Naive thymus-derived CD4-positive, alpha-beta T cell (primary cell): ENCODE results near the gene RIMS3. TPM values are rescaled to one million over a fixed set of nuclear protein-coding genes. Genes with fewer than 3 reads are reported as not detected.

Source experiments
- ATAC-seq: fragments of 150-1000 bp; cut with Tn5 transposase; 2 replicates; pipeline ENCODE4 v1.10.0; 2021; ENCODE audit warnings: mild to moderate bottlenecking, moderate library complexity
- CTCF ChIA-PET: fragments of 350-600 bp; sonication (Branson Sonifier 250); formaldehyde crosslinking; loops from one replicate; lab custom pipeline; 2021; ENCODE audit warnings: antibody characterized with exemption; lab: Charles Lee
- POLR2A ChIA-PET: fragments of 350-600 bp; sonication (Branson Sonifier 250); formaldehyde crosslinking; loops from one replicate; lab custom pipeline; 2021; ENCODE audit warnings: antibody characterized with exemption, inconsistent platforms; lab: Charles Lee
- DNase-seq, 9 donors: peaks; one replicate each; pipeline versions ENCODE4 v3.0.0 to v3.0.0-alpha.2; 2020 to 2022; ENCODE audit warnings: mixed read lengths in 1 of 9
- H3K27ac ChIP-seq: one replicate; pipeline ENCODE4 v1.7.0; 2013; ENCODE audit warnings: mild to moderate bottlenecking, low read depth, low read length, moderate library complexity
- H3K27me3 ChIP-seq, 2 donors: one replicate each; pipeline ENCODE4 v1.7.0; 2013; ENCODE audit warnings: low read length in 2 of 2, mild to moderate bottlenecking in 2 of 2, moderate library complexity in 2 of 2; ENCODE audit not compliant: control insufficient read depth in 2 of 2, insufficient read depth in 2 of 2
- H3K36me3 ChIP-seq, 3 experiments: 1 replicate in 2 of 3; 2 replicates in 1 of 3; pipeline ENCODE4 v1.7.0; 2013; ENCODE audit warnings: low read length in 3 of 3, mild to moderate bottlenecking in 3 of 3, moderate library complexity in 1 of 3; ENCODE audit not compliant: insufficient read depth in 3 of 3, control insufficient read depth in 2 of 3
- H3K4me1 ChIP-seq, 2 donors: one replicate each; pipeline ENCODE4 v1.7.0; 2013; ENCODE audit warnings: low read length in 2 of 2, mild to moderate bottlenecking in 2 of 2, moderate library complexity in 1 of 2; ENCODE audit not compliant: control insufficient read depth in 2 of 2, insufficient read depth in 2 of 2
- H3K4me3 ChIP-seq: 2 replicates; pipeline ENCODE4 v1.7.0; 2013; ENCODE audit warnings: mild to moderate bottlenecking, low read length
- H3K9me3 ChIP-seq, 3 experiments: 1 replicate in 2 of 3; 2 replicates in 1 of 3; pipeline ENCODE4 v1.7.0; 2013; ENCODE audit warnings: low read length in 3 of 3; ENCODE audit not compliant: control insufficient read depth in 2 of 3
- H3K27ac Mint-ChIP-seq, 9 donors: one replicate each; pipeline ENCODE4 v1.8.0; 2020 to 2022; ENCODE audit warnings: mixed read lengths in 9 of 9, mild to moderate bottlenecking in 8 of 9, moderate library complexity in 5 of 9, inconsistent platforms in 2 of 9
- H3K27me3 Mint-ChIP-seq, 5 donors: one replicate each; pipeline ENCODE4 v1.8.0; 2021 to 2022; ENCODE audit warnings: mixed read lengths in 5 of 5, mild to moderate bottlenecking in 1 of 5
- H3K36me3 Mint-ChIP-seq, 5 donors: one replicate each; pipeline ENCODE4 v1.8.0; 2020 to 2022; ENCODE audit warnings: mixed read lengths in 5 of 5, mild to moderate bottlenecking in 3 of 5, inconsistent platforms in 1 of 5
- H3K4me1 Mint-ChIP-seq, 7 donors: one replicate each; pipeline ENCODE4 v1.8.0; 2020 to 2022; ENCODE audit warnings: mixed read lengths in 7 of 7, mild to moderate bottlenecking in 3 of 7, inconsistent platforms in 1 of 7
- H3K4me3 Mint-ChIP-seq, 10 donors: one replicate each; pipeline ENCODE4 v1.8.0; 2020 to 2022; ENCODE audit warnings: mild to moderate bottlenecking in 10 of 10, mixed read lengths in 10 of 10, moderate library complexity in 6 of 10, inconsistent platforms in 2 of 10
- H3K9me3 Mint-ChIP-seq, 11 donors: one replicate each; pipeline ENCODE4 v1.8.0; 2020 to 2022; ENCODE audit warnings: mixed read lengths in 11 of 11, mild to moderate bottlenecking in 4 of 11, inconsistent platforms in 1 of 11, moderate library complexity in 1 of 11
- intact Hi-C, 2 donors: fragments of 100-400 bp; cut with micrococcal nuclease; formaldehyde crosslinking; loops; one replicate each; pipeline ENCODE4 v1.15.1; 2023
- polyA plus RNA-seq, 2 donors: library from polyadenylated mRNA; unstranded; fragments of 300-500 nt; fragmentation: Illumina TruSeq; gene quantifications; one replicate each; pipeline ENCODE4 v1.2.3, GENCODE V29; 2021
- total RNA-seq, 6 experiments: library from RNA in 5 of 6; stranded (reverse) in 5 of 6; gene quantifications; 1 replicate in 5 of 6; 2 replicates in 1 of 6; pipeline ENCODE4 v1.2.3 and lab custom pipeline; 2021 to 2026

The RIMS3 gene
- total and polyA plus RNA-seq, 7 experiments from 2014 or later: 1.1 to 4.3 (median 2.2) TPM

DNA sequence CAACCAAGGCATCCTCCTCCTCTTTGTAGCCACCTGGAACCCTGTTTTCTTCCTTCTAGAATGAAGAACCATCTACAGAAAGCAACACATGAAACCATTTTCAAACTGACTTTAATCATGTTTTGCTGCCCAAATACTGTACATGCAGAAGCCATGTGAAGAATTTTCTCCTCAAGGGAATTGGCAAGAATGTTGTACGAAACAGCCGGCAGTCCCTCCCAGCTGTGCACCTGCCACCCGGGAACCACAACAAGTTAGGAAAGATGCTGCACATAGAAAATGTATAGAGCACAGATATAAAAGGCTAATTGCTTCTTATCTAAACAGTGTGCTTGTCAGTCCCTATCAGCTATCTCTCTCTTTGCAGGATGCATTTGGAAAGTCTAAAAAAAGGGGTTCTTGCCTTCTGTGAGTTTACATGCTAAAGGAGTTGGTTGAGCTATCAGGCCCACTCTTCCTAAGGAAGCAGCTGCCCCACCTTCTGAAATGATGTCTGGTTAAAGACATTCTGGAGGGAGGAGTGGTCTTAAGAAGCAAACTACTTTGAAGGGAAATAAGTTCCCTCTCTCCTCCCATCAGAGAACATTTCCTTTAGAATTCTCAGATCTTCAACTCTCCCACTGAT lies 44.8 kb downstream of the RIMS3 start:
- peaks cover 0 to 2% (median 0%) of the 10 kb centered on the region in 5 donors for H3K36me3 Mint-ChIP-seq
- intact Hi-C loops: no loop called here
- H3K27ac ChIP-seq: no peak overlapping the region
- H3K27me3 ChIP-seq: no peaks in the 10 kb centered on the region
- no peak overlapping the region for H3K4me3 ChIP-seq
- no peaks in the 10 kb centered on the region for H3K4me1 ChIP-seq
- no peak for ATAC-seq
- POLR2A ChIA-PET: interaction anchor here (0.6 kb wide), 1 partner anchor 321 kb away, joined by 3 read pairs; no protein-coding TSS in a partner anchor
- peaks cover 0 to 12% (median 7%) of the 10 kb centered on the region in 5 donors for H3K27me3 Mint-ChIP-seq
- no peak for DNase-seq
- peaks cover 0 to 2% (median 0%) of the 10 kb centered on the region in 11 donors for H3K9me3 Mint-ChIP-seq
- H3K9me3 ChIP-seq: no peaks in the 10 kb centered on the region
- CTCF ChIA-PET: no interaction called here
- no peak overlapping the region for H3K4me3 Mint-ChIP-seq
- peaks cover 0 to 2% (median 0%) of the 10 kb centered on the region in 7 donors for H3K4me1 Mint-ChIP-seq
- peak overlapping the region in 1 of 9 donors; percentile 41 for H3K27ac Mint-ChIP-seq
- no peaks in the 10 kb centered on the region for H3K36me3 ChIP-seq

GRCh38 chr1:40620150-40620549 lies 45.3 kb downstream of the RIMS3 start:
- Histone ChIP-seq H3K4me3 (no peak overlapping the region), H3K36me3 (no peaks in the 10 kb centered on the region), H3K27me3 (no peaks in the 10 kb centered on the region), H3K9me3 (no peaks in the 10 kb centered on the region), H3K27ac (no peak overlapping the region), H3K4me1 (no peaks in the 10 kb centered on the region)
- intact Hi-C loops: no loop called here
- Mint-ChIP-seq H3K27ac (no peak overlapping the region), H3K36me3 (peaks cover 0 to 2% (median 0%) of the 10 kb centered on the region in 5 donors), H3K27me3 (peaks cover 0 to 13% (median 7%) of the 10 kb centered on the region in 5 donors), H3K4me3 (no peak overlapping the region), H3K4me1 (peaks cover 0 to 2% (median 0%) of the 10 kb centered on the region in 7 donors), H3K9me3 (peaks cover 0 to 2% (median 0%) of the 10 kb centered on the region in 11 donors)
- CTCF ChIA-PET: no interaction called here
- no peak for ATAC-seq
- no peak for DNase-seq
- POLR2A ChIA-PET: no interaction called here

GRCh38 chr1:40618108-40618507 lies 47.4 kb downstream of the RIMS3 start:
- no peaks in the 10 kb centered on the region for H3K9me3 ChIP-seq
- no peak overlapping the region for H3K27ac ChIP-seq
- ChIA-PET CTCF (no interaction called here), POLR2A (no interaction called here)
- H3K27ac Mint-ChIP-seq: no peak overlapping the region
- peaks cover 0 to 13% (median 4%) of the 10 kb centered on the region in 5 donors for H3K27me3 Mint-ChIP-seq
- no peak for DNase-seq
- H3K36me3 Mint-ChIP-seq: peaks cover 0 to 2% (median 0%) of the 10 kb centered on the region in 5 donors
- H3K27me3 ChIP-seq: no peaks in the 10 kb centered on the region
- H3K4me1 ChIP-seq: no peaks in the 10 kb centered on the region
- ATAC-seq: no peak
- H3K4me3 ChIP-seq: no peak overlapping the region
- peaks cover 0 to 2% (median 0%) of the 10 kb centered on the region in 11 donors for H3K9me3 Mint-ChIP-seq
- H3K4me1 Mint-ChIP-seq: no peaks in the 10 kb centered on the region
- no peak overlapping the region for H3K4me3 Mint-ChIP-seq
- intact Hi-C loops: no loop called here
- no peaks in the 10 kb centered on the region for H3K36me3 ChIP-seq

DNA sequence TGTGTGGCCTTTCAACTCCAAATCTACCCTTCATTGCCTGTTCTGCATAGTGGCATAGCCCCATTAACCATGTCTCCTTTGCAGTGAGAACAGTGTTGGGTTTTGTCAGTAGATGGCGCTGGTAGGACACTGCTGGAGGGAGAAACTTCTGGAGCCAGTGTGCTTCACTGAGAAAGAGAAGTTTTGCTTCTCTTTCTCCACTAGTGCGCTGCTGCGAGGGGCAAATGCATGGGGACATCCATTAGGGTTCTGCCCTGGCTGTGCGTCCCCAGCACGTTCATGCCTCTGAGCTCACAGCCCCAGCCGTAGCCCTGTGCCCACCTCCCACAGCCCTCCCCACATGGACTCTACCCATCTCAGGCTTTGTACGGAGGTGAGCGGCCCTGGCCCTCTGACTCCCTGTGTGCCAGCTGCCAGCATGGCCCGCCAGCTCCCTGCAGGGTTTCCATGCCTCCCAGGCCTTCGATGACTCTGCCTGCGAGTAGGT lies 53.1 kb downstream of the RIMS3 start:
- Histone ChIP-seq H3K27ac (no peak overlapping the region), H3K4me1 (no peaks in the 10 kb centered on the region), H3K27me3 (no peaks in the 10 kb centered on the region), H3K4me3 (no peak overlapping the region), H3K9me3 (no peaks in the 10 kb centered on the region), H3K36me3 (no peaks in the 10 kb centered on the region)
- ChIA-PET POLR2A (no interaction called here), CTCF (interaction anchor here (0.9 to 1.2 kb wide), 3 partner anchors 57 to 340 kb away, joined by 3 to 4 read pairs (median 3); no protein-coding TSS in a partner anchor)
- no peaks in the 10 kb centered on the region for H3K36me3 Mint-ChIP-seq
- intact Hi-C loops: loop anchor here (1.0 to 5.0 kb wide), 6 partner anchors 57 to 391 kb away; no protein-coding TSS in a partner anchor
- no peaks in the 10 kb centered on the region for H3K9me3 Mint-ChIP-seq
- H3K4me1 Mint-ChIP-seq: peaks cover 0 to 4% (median 0%) of the 10 kb centered on the region in 7 donors
- DNase-seq (peak in 8 of 9 donors; percentile 45 to 75 (median 68)), ATAC-seq (peak; percentile 94)
- H3K4me3 Mint-ChIP-seq: no peak overlapping the region
- no peak overlapping the region for H3K27ac Mint-ChIP-seq
- peaks cover 0 to 7% (median 0%) of the 10 kb centered on the region in 5 donors for H3K27me3 Mint-ChIP-seq

DNA sequence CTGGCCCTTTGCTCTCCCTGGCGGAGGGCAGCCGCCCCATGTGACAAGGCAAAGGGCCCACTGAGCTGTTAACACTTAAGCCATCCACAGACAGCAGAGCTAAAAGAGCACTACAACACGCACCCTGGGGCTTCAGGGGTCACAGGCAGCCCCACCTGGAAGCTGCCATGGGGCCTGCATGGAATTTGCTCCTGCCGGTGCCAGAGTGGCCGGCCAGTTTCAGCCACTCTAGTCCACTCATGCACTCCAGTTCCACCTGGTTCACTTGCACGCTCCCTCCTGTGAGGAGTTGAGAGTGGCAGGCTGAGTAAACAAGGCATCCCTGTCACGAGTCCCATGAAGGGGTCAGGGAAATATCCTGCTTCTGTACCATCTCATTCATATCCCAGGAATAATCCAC lies 55.3 kb downstream of the RIMS3 start:
- no peak for ATAC-seq
- no peaks in the 10 kb centered on the region for H3K27me3 Mint-ChIP-seq
- H3K27ac ChIP-seq: no peak overlapping the region
- H3K36me3 Mint-ChIP-seq: no peaks in the 10 kb centered on the region
- no peak overlapping the region for H3K4me3 ChIP-seq
- no peak for DNase-seq
- no peaks in the 10 kb centered on the region for H3K27me3 ChIP-seq
- intact Hi-C loops: loop anchor here in 1 of 2 donors (5.0 kb wide), 1 partner anchor 162 kb away; no protein-coding TSS in a partner anchor
- peaks cover 0 to 4% (median 0%) of the 10 kb centered on the region in 7 donors for H3K4me1 Mint-ChIP-seq
- no peak overlapping the region for H3K4me3 Mint-ChIP-seq
- H3K27ac Mint-ChIP-seq: no peak overlapping the region
- POLR2A ChIA-PET: no interaction called here
- H3K4me1 ChIP-seq: no peaks in the 10 kb centered on the region
- H3K9me3 Mint-ChIP-seq: no peaks in the 10 kb centered on the region
- no peaks in the 10 kb centered on the region for H3K9me3 ChIP-seq
- no peaks in the 10 kb centered on the region for H3K36me3 ChIP-seq
- CTCF ChIA-PET: interaction anchor here (0.6 kb wide), 1 partner anchor 341 kb away, joined by 3 read pairs; no protein-coding TSS in a partner anchor

GRCh38 chr1:40607921-40608320 lies 57.6 kb downstream of the RIMS3 start:
- Mint-ChIP-seq H3K27ac (no peak overlapping the region), H3K9me3 (no peaks in the 10 kb centered on the region), H3K27me3 (peaks cover 0 to 2% (median 0%) of the 10 kb centered on the region in 5 donors), H3K4me3 (no peak overlapping the region), H3K36me3 (no peaks in the 10 kb centered on the region), H3K4me1 (peaks cover 0 to 4% (median 0%) of the 10 kb centered on the region in 7 donors)
- Histone ChIP-seq H3K27me3 (peaks cover 0 to 3% of the 10 kb centered on the region in 2 donors), H3K4me1 (no peaks in the 10 kb centered on the region), H3K27ac (no peak overlapping the region), H3K9me3 (no peaks in the 10 kb centered on the region), H3K4me3 (no peak overlapping the region), H3K36me3 (no peaks in the 10 kb centered on the region)
- DNase-seq: no peak
- POLR2A ChIA-PET: no interaction called here
- intact Hi-C loops: no loop called here
- CTCF ChIA-PET: interaction anchor here (0.6 kb wide), 1 partner anchor 531 kb away, joined by 3 read pairs; no protein-coding TSS in a partner anchor
- no peak for ATAC-seq
